Frontal cortex (tissue), 4 donors: Measurements from ENCODE around the gene FHIT. TPM values are rescaled to one million over a fixed set of nuclear protein-coding genes. Genes with fewer than 3 reads are reported as not detected.

Source experiments
- DNase-seq, 2 donors: peaks; one replicate each; pipeline ENCODE4 v3.0.0; 2012; ENCODE audit warnings: low spot score in 2 of 2
- FAIRE-seq: peaks from 2 replicates; lab custom pipeline; 2012; peaks lifted over from hg19 to GRCh38; lab: Jason Lieb, UNC
- total RNA-seq: library from RNA; depleted of rRNA; stranded (reverse); fragments of >200 nt; gene quantifications from one replicate; pipeline ENCODE4 v1.2.3, GENCODE V29; 2014
- donor health status: control.
- donor health status: control.
- donor health status: control.

Gene FHIT
- total RNA-seq, 1 donor from 2014 or later, result 1.6 TPM

DNA sequence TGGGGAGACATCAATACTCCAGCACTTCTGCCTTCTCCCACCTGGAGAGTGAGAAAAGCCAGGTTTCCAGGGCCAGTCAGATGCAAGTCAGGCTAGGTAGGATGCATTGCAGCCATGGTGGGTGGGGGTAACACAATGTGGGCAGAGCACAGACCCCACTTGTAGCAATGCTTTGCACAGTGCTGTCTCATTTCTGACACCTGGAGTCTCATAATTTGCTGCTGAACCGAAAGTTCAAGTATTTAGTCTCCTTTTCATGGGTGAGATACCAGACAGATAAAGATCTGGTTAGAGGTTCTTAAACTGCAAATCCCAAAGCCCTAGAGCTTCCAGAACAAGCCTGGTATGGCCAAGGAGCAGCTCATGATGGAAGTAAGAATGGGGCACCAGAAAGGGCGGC is 1321.1 kb downstream of the FHIT start:
- FAIRE-seq (no peak), DNase-seq (no peak)

DNA sequence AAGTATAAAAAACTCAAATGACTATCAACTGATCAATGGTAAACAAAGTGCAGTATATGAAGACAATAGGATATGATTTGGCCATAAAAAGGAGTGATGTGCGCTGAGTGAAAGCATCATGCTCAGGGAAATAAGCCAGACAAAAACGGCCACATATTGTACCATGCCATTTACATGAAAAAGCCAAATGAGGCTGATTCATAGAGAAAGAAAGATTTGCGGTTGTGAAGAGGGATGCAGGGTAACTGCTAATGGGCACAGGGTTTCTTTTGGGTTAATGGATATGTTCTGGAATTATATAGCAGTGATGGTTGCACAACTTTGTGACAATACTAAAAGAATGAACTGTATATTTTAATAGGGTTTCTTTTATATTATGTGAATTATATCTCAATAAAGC is 1324.2 kb downstream of the FHIT start:
- no peak for FAIRE-seq
- DNase-seq, result no peak

DNA sequence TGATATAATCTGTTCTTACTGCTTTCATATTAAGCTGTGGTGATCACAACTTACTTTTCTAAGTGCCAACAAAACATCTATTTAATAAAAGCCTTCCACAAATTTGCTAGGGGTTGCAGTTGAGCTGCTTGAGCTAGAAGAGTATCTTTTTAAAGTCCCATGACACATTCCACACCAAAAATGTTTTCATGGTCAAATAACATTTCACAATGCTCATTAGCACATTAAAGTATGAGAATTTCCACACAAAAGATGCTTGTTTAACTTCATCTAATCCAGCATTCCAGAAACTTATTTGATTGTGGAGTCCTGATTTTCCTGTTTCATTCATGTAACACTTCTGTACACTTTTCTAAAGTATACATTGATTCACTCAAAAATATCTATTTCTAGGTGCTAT is 1325.3 kb downstream of the FHIT start:
- no peak for DNase-seq
- no peak for FAIRE-seq

DNA sequence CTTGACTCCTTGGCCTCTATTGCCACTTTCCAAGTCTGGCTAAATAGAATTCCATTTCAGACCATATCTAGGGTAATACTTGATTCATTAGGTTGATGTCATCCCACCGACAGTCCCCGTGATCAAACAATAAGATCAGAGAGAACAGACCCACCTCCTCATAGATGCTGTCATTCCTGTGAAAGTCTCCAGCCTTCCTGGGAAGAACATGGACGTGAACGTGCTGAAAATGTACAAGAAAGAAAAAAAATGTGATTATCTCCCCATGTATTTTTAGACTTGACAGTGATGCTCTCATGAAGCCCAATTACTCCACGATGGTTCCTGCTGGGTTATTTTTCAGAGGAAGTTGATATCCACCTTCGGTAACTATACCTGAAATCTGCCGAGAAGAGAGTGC is 1329.1 kb downstream of the FHIT start:
- no peak for DNase-seq
- no peak for FAIRE-seq

DNA sequence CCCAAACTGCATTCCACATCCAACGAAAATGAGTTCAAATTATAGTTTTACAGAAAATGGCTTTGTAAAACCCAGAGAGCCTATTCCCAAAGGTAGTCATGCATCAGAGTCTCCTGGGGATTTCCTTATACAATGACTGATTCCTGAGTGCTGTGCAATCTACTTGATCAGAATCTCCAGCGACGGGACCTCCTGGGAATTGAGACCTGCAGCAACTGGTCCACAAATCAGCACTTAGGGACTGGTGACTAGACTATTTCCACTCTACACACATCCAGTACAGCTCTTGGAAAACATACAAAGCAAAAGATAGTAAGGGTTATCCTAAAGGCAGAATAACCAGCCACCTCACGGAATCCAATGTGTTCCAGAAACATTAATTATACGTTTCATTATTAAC is 1330.4 kb downstream of the FHIT start:
- FAIRE-seq (no peak), DNase-seq (no peak)

DNA sequence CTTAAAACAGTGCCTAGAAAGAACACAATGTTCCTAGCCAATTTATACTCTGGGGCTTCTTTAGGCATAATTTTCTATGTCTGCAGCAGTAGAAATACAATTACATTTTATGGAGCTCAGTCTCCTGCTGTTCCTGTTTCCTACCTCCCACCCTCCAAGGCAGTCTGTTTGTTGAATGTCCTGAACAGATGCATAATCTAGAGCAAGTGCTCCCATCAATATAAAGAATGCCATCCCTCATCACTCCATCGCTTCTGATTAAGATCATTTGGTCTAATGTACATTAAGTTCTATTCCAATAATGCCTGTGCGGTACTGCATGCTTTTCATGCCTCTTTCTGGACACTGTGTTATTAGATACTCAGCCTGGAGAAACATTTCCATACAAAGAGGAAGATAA is 1331.7 kb downstream of the FHIT start:
- FAIRE-seq, result no peak

DNA sequence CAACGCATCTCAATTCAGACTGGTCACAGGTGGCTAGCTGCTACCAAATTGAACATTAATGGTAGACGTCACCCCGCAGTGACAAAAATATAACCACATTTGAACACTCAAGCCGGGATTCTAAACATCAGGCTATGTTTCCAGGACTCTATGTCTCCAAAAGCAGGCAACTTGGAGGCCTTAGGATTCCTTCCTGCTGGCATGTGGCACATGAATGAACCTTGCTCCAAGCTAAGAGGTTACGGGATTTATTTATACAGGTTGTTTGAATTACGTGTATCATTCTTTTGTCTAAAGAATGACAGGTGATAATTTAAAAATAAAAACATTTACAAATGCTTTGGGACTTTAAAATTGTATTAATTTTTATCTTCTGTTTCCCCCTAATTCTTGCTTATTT is 1337.0 kb downstream of the FHIT start:
- FAIRE-seq, result no peak
- no peak for DNase-seq

More for the DNA sequence above, 1331.7 kb downstream of the FHIT start:
- DNase-seq, result no peak

DNA sequence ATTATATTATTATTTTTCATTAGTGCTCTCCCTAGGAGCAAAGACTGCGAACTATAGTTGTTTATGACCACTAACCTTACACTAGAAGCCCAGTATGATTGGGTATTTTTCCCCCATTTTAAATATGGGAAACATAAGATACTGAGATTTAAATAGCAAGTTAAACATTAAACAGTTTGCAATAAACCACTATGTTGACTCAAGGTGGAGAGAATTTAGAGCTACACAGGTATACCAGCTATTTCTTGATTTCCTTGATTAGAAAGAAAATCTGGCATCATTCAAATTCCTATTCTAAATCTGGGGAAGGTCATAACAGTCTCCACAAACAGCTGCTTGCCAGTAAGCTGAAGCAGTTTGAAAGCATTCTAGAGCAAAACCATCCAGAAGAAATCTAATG is 1337.6 kb downstream of the FHIT start:
- DNase-seq, result no peak
- FAIRE-seq, result no peak

DNA sequence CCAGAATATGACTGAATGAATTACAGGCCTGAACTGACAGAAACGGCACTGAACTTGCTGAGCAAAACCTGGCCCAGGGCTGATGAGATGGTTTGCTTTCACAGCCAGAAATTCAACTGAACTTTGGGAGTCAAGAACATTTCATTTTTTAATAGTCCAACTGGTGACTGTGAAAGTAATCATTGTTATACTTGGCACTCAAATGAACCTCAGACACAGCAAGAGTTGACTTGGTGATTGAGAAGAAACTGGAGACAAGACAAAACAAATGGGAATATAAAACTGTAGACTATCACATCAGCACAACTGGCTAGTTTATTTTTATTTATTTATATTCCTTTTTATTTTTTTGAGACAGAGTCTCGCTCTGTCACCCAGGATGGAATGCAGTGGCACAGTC is 1342.6 kb downstream of the FHIT start:
- no peak for DNase-seq
- no peak for FAIRE-seq

DNA sequence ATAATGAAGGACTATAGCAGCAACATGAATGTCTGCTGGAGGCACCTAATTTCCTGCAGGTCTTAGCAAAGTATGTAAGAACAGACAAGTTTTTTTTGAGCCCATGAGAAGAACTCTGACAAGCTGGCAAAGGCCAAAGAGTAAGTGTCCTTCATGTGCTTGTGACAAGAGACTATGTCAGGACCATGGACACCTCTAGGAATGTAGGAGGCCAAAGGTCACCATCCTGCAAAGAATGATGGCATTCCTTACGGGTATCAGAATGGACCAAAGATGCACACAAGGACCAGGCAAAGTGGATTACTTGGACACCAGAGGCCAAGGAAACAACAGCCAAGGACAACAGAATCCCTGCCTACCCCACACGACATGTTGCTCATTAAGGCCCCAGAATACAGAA is 1343.0 kb downstream of the FHIT start:
- FAIRE-seq (no peak), DNase-seq (no peak)

DNA sequence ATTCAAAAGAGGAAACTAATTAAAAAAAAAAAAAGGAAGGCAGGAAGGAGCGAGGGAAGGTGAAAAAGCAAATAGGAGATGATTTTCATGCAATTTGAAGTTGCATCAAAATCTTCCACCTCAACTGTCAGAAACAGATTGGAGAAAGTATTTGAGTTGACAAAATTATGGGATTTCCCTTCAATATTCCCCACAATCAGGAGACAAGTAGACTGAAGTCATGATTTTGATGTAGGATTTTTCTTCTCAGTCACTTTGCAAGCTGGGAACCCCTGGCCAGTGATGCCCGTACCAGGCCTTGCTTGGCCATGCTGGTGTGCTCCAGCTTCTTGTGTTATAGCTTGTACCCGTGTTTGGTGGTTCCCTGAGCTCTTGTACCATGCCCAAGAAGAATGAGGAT is 1347.0 kb downstream of the FHIT start:
- no peak for DNase-seq

DNA sequence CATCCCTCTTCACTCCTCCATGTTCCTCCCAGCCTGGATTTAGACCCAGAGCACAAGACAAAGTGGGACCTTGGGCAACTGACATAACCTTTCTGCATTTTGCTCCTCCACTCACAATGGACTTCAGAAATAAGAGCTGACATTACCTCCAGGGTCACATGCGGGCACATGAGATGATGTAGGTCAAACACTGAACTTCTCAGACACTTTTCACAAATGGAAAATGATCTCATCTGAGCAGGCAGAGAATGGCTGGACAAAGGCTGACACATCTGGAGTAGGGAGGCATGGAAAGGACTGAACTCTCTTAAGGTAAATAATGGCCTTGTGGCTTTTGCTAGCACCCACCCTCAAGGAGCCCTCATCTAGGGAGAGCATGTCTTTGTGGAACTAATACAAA is 1352.2 kb downstream of the FHIT start:
- FAIRE-seq (no peak), DNase-seq (no peak)

More for the DNA sequence above, 1347.0 kb downstream of the FHIT start:
- no peak for FAIRE-seq

DNA sequence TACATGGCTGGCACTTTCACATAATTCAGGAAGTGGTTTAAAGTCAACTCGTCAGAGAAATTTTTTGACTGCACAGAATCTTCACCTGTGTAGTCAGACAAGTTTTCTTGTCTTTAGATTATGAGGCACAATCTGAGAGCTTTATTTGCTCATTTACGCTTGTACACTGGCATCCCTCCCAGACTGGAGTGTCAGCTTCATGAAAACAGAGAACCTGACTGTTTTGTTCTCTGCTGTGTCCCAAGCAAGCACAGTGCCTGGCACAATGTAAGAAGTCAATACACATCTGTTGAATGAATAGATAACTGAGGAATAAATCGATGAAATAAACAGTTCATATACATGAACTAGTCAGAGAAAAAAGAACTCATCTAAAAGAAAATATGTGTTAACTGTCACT is 1355.3 kb downstream of the FHIT start:
- no peak for FAIRE-seq
- no peak for DNase-seq

DNA sequence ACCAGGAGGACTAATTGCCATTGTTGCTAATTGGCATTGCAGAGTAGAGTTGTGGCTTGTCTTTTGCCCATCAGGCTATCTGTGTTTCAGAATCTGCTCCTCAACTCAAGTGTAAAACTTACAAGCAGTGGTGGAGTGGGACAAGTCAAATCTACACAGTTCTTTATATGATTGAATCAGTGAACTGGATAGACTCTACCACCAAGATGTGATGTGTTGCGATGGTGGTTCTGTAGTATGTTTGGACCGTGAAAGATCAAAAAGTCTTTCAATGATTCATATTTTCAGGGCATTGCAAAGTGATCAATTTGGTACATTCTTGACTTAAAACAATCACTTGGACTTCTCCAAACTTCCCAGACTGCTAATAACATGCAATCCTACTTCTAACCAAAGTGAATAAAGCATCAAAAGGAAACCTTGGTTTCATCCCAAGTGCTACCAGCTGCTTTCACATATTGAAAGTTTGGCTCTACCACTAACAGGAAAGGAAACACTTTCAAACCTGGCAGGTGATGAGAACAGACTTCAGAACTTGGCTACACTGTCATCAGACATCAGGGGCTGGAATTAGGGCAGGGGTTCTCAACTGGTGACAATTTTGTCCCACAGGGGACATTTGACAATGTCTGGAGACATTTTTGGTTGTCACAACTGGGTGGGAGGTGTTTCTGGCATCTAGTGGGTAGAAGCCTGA is 1356.7 kb downstream of the FHIT start:
- no peak for DNase-seq
- no peak for FAIRE-seq

DNA sequence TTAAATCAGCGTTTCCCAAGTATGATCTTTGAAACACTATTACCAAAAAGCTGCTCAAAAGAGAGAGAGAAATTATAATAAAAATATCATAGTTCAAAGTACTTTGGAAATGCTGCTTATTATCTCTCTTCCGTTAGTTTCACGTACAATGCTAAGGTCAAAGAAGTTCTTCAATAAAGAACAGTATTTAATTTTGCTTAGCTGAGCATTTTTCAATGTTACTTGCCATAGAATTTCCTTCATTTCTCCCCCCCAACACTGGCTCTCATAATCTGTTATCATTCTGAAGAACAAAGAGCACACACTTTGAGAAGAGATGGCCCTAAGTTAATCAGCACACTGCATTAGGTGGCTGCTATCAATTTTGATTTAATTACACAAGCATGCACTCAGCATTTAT is 1360.6 kb downstream of the FHIT start:
- FAIRE-seq (no peak), DNase-seq (no peak)

DNA sequence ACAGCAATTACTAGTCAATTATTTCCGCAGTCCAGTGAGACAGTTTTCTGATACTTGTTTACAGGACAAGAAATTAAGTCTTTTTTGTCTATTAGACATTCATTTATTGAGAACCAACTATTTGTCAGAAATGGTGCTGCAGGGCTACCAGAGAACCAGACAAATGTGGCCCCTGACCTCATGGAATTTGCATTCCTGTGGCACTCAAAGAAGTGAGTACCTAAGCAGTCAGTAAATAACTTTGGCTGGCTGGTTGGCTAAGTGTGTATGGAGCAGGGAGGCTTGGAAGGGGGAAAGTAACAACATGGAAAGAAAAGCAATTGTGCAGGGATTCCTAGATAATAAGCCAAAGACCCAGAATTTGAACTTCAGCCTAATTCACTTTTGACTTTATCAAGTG is 1364.5 kb downstream of the FHIT start:
- FAIRE-seq (no peak), DNase-seq (no peak)

DNA sequence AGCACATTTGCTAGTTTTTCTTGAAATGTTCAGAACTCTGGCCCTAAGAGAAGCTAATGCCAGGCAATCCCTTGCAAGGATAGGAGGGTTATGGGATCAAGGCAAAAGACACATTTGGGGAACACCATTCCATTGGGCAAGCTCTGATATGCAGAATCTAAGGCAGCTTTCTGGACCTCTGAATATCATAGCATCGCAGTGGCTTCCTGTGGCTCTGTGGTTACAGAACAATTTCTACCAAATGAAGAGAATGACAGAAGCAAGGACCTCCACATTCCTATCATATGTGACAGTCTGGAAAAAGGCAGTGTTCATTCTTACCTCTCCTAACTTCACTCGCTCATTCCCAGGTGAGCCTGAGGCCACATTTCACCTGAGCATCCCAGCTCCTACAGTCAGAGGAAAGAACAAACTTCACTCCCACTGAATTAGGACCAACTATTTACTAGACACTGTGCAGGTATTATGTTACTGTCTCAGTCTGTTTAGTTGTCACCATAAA is 1365.3 kb downstream of the FHIT start:
- no peak for DNase-seq
- no peak for FAIRE-seq

DNA sequence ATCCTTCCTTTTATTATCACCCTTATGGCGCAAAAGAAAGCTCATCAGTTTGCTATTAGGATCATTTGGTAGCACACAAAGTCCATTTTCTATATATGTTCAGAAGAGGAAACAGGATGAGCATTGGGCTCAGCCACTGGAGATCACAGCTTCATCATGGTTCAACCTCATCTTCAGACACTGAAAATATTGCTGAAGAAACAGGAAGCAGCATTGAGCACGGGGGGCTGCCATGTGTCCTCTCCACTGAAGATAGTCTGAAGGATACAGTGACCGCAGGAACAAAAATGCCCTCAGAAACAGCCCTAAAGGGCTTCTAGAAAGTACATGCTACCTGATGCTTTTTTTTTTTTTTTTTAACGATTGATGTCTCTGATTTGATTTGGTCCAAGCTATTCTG is 1366.2 kb downstream of the FHIT start:
- FAIRE-seq (no peak), DNase-seq (no peak)

DNA sequence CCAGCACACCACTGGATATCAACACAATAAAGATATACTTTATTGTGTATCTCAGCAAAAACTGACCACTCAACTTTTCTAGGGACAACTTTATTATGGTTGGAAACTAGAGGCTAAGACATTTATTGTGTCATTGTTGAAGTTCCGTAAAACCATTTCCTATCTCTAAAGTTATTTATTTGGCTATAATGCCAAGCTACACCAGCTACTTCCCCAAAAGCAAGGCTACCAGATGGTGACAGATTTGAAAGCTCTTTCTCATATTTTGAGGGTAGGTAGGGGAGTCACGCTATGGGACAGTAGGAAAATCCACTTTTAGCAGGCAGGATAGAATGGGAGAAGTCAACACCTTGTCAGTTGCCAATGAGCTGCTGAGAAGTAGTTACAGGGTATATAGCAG is 1366.8 kb downstream of the FHIT start:
- no peak for FAIRE-seq
- no peak for DNase-seq

DNA sequence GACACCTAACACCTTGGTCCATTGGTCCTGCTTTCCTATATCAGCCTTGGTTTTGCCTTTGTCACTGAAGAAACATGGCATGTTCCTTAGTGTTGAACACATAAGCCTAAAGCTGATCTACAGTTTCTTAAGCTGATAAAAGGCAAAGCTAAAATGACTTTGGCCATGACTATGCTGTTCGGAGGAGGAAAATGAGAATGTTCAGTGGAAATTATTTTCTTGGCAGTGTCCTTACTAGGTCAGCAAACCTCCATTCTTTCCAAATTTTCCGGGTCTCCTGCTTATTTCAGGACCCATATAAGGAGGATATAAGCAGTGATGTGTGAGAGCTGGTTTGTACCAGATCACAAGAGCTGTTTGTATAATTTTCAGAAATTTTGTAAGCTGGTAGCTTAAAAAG is 1368.5 kb downstream of the FHIT start:
- no peak for FAIRE-seq

DNA sequence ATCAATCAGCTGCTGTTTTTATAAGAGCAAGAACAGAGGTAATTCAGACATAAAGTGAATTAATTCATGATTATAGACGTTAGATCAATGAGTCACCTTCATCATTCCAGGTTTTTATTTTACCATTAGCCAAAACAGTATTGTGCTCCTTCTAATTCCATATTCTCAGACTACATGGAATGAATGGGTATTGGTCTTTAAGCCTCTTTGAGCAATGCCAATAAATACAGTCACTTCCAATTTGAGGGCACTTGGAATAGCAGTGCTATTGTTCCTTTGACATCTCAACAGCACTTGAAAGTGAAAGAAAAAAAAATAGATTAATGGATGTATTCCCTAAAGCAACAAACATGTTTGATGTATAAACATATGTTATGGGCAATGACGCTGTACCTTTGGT is 1370.5 kb downstream of the FHIT start:
- DNase-seq, result no peak
- FAIRE-seq, result no peak

More for the DNA sequence above, 1368.5 kb downstream of the FHIT start:
- no peak for DNase-seq

DNA sequence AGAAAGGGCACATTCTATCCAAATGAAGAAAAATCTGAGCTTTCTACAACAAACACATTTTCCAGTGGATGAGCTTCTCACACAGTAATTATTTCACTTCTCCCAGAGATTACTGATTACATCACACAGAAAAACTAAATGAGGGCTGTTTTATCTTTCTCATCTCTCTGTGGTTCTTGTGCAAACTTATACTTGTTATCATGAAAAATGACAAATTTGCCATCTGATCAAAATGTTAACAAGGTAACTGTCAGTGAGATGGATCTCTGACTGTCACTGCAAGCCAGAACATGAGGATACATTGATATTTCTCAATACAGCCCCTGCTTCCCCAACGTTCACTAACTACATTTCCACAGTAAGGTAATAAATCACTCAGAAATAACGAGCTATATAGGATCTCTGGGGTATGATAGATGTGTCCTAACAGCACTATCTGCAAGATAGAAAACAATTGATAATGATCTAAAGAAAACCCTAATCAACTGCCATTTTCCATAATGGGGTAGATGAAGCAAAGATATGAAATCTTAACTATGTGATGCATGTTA is 1372.1 kb downstream of the FHIT start:
- DNase-seq (no peak), FAIRE-seq (no peak)
